GM23338 (cell line): ENCODE measurements around the gene SETDB1. TPM values are rescaled to one million over a fixed set of nuclear protein-coding genes. Genes with fewer than 3 reads are reported as not detected.

Experiments
- ATAC-seq: fragments of 200-7000 bp; cut with Tn5 transposase; 3 replicates; pipeline ENCODE4 v1.9.1; 2020
- DNase-seq: peaks from one replicate; pipeline ENCODE4 v3.0.0-alpha.2; 2015; ENCODE audit warnings: low spot score
- H2AFZ ChIP-seq: fragments of 200-600 bp; sonication (generic); 2 replicates; pipeline ENCODE4 v1.8.0; 2016; ENCODE audit warnings: antibody characterized with exemption, mild to moderate bottlenecking, moderate library complexity
- H3F3A ChIP-seq: fragments of 200-600 bp; sonication (generic); replicated peaks from 2 replicates; pipeline ENCODE4 v1.8.0; 2017; ENCODE audit warnings: antibody characterized with exemption, mixed run types, low read depth
- H3K27ac ChIP-seq: fragments of 200-600 bp; sonication (generic); 2 replicates; pipeline ENCODE4 v1.6.1; 2016; ENCODE audit warnings: low read depth
- H3K27me3 ChIP-seq: fragments of 200-600 bp; sonication (generic); 2 replicates; pipeline ENCODE4 v1.8.0; 2016; ENCODE audit warnings: mild to moderate bottlenecking, mixed run types, moderate library complexity; ENCODE audit not compliant: insufficient read depth
- H3K36me3 ChIP-seq: fragments of 200-600 bp; sonication (generic); 2 replicates; pipeline ENCODE4 v1.8.0; 2016; ENCODE audit warnings: mild to moderate bottlenecking; ENCODE audit not compliant: insufficient read depth
- H3K4me1 ChIP-seq: fragments of 200-600 bp; sonication (generic); 2 replicates; pipeline ENCODE4 v1.8.0; 2016; ENCODE audit warnings: mild to moderate bottlenecking, moderate library complexity; ENCODE audit not compliant: insufficient read depth
- H3K4me2 ChIP-seq: fragments of 200-600 bp; sonication (generic); 2 replicates; pipeline ENCODE4 v1.7.1; 2017; ENCODE audit warnings: mixed run types
- H3K4me3 ChIP-seq: fragments of 200-600 bp; sonication (generic); 2 replicates; pipeline ENCODE4 v1.6.1; 2016; ENCODE audit warnings: mixed run types
- H3K79me2 ChIP-seq: fragments of 200-600 bp; sonication (generic); replicated peaks from 2 replicates; pipeline ENCODE4 v1.8.0; 2017; ENCODE audit warnings: mild to moderate bottlenecking; ENCODE audit not compliant: insufficient read depth
- H3K9me2 ChIP-seq: fragments of 200-600 bp; sonication (generic); 2 replicates; pipeline ENCODE4 v1.8.0; 2017; ENCODE audit not compliant: insufficient read depth
- H4K20me1 ChIP-seq: fragments of 200-600 bp; sonication (generic); replicated peaks from 2 replicates; pipeline ENCODE4 v1.8.0; 2017; ENCODE audit warnings: mild to moderate bottlenecking; ENCODE audit not compliant: insufficient read depth
- H3K27ac Mint-ChIP-seq: 2 replicates; pipeline ENCODE4 v1.8.0; 2020; ENCODE audit warnings: inconsistent platforms, mild to moderate bottlenecking, moderate library complexity, mixed read lengths
- H3K27me3 Mint-ChIP-seq: 3 replicates; pipeline ENCODE4 v1.8.0; 2022; ENCODE audit warnings: low read depth, mild to moderate bottlenecking, moderate library complexity, mixed read lengths, inconsistent platforms; ENCODE audit not compliant: insufficient read depth, poor library complexity
- H3K36me3 Mint-ChIP-seq: 3 replicates; pipeline ENCODE4 v1.8.0; 2021; ENCODE audit warnings: low read depth, mild to moderate bottlenecking, inconsistent platforms, moderate library complexity, mixed read lengths
- H3K4me1 Mint-ChIP-seq: 3 replicates; pipeline ENCODE4 v1.8.0; 2020; ENCODE audit warnings: mild to moderate bottlenecking, inconsistent platforms, mixed read lengths
- H3K4me3 Mint-ChIP-seq: 3 replicates; pipeline ENCODE4 v1.8.0; 2021; ENCODE audit warnings: moderate library complexity, mild to moderate bottlenecking, inconsistent platforms, mixed read lengths
- H3K9me3 Mint-ChIP-seq: 3 replicates; pipeline ENCODE4 v1.8.0; 2020; ENCODE audit warnings: moderate library complexity, mild to moderate bottlenecking, inconsistent platforms, mixed read lengths
- CTCF ChIP-seq, 2 experiments: fragments of 200-600 bp in 1 of 2; sonication (generic) in 1 of 2; conservative IDR thresholded peaks; 2 replicates each; pipeline versions ENCODE4 v1.5.1 to v1.6.1; 2016 to 2017; ENCODE audit warnings: antibody characterized with exemption in 2 of 2, low read depth in 2 of 2, mild to moderate bottlenecking in 2 of 2, moderate library complexity in 1 of 2
- ETS1 ChIP-seq: IDR thresholded peaks from 2 replicates; pipeline ENCODE4 v1.6.1; 2016; ENCODE audit warnings: antibody characterized with exemption
- EZH2 ChIP-seq: fragments of 200-600 bp; sonication (generic); IDR thresholded peaks from one replicate; pipeline ENCODE4 v1.8.0; 2017; ENCODE audit warnings: antibody characterized with exemption, mild to moderate bottlenecking, low read depth; ENCODE audit not compliant: unreplicated experiment
- EZH2phosphoT487 ChIP-seq: fragments of 200-600 bp; sonication (generic); IDR thresholded peaks from one replicate; pipeline ENCODE4 v1.8.1; 2018; ENCODE audit warnings: antibody characterized with exemption; ENCODE audit not compliant: unreplicated experiment
- NANOG ChIP-seq: IDR thresholded peaks from 2 replicates; pipeline ENCODE4 v1.6.1; 2016; ENCODE audit warnings: antibody characterized with exemption, borderline replicate concordance
- STAT1 ChIP-seq: IDR thresholded peaks from one replicate; pipeline ENCODE4 v1.6.1; 2016; ENCODE audit warnings: antibody characterized with exemption; ENCODE audit not compliant: unreplicated experiment
- ZNF331 ChIP-seq: fragments of 250-450 bp; sonication (Bioruptor Pico); IDR thresholded peaks from 2 replicates; pipeline ENCODE4 v1.5.0; 2020; ENCODE audit warnings: low read depth, mild to moderate bottlenecking, moderate library complexity
- ZNF462 ChIP-seq: fragments of 250-450 bp; sonication (Bioruptor Pico); IDR thresholded peaks from 2 replicates; pipeline ENCODE4 v1.5.0; 2020; ENCODE audit warnings: mild to moderate bottlenecking, moderate library complexity
- polyA plus RNA-seq: library from polyadenylated mRNA; unstranded; fragments of >200 nt; fragmentation: Nextera tagmentation; extraction: Ambion mirVana; gene quantifications from 2 replicates; pipeline ENCODE4 v1.2.1, GENCODE V29; 2016
- total RNA-seq: library from RNA; depleted of rRNA; stranded (reverse); fragments of >200 nt; shearing (Covaris generic); gene quantifications from 2 replicates; pipeline ENCODE4 v1.2.3, GENCODE V29; 2014

SETDB1 gene
- total and polyA plus RNA-seq, 2 experiments from 2014 or later: 16.9 to 47.4 TPM

- TF ChIP-seq CTCF (conservative IDR thresholded peaks at IDR 0.05; ENCODE audit: low read depth in 2 of 2): no peak
- TF ChIP-seq EZH2phosphoT487: no peak
- TF ChIP-seq ZNF331 (CRISPR knock-in tag): no peak
- no peak for TF ChIP-seq NANOG
- TF ChIP-seq ZNF462 (CRISPR knock-in tag): no peak
Measured at GRCh38 chr1:150955280-150955679, 29.1 kb downstream of the SETDB1 start (continued).

GRCh38 chr1:150957666-150958065 is 31.5 kb downstream of the SETDB1 start:
- no peaks in the 10 kb centered on the region for H3K4me1 Mint-ChIP-seq
- DNase-seq (no peak), ATAC-seq (no peak)
- H3K9me3 Mint-ChIP-seq: no peaks in the 10 kb centered on the region
- H3K4me2 ChIP-seq: no peak overlapping the region
- peaks cover 44% of the 10 kb centered on the region for H3K36me3 ChIP-seq
- peaks cover 4% of the 10 kb centered on the region; the same call in 1 of the 2 replicates for H4K20me1 ChIP-seq
- H3K27me3 ChIP-seq: no peaks in the 10 kb centered on the region
- H2AFZ ChIP-seq: no peak overlapping the region
- H3K4me3 Mint-ChIP-seq: no peak overlapping the region
- H3K9me2 ChIP-seq: no peaks in the 10 kb centered on the region
- H3K79me2 ChIP-seq: no peaks in the 10 kb centered on the region
- H3K27me3 Mint-ChIP-seq: peaks cover 4% of the 10 kb centered on the region
- no peak overlapping the region for H3K27ac ChIP-seq
- 0 out of 2 replicates have a peak, but pooled peaks cover 3% of the 10 kb centered on the region for H3F3A ChIP-seq
- H3K36me3 Mint-ChIP-seq: peaks cover 83% of the 10 kb centered on the region
- no peak overlapping the region for H3K4me3 ChIP-seq
- no peaks in the 10 kb centered on the region for H3K4me1 ChIP-seq
- TF ChIP-seq EZH2phosphoT487: no peak
- TF ChIP-seq NANOG: no peak
- TF ChIP-seq ZNF331 (CRISPR knock-in tag): no peak
- no peak for TF ChIP-seq ETS1
- TF ChIP-seq STAT1: no peak
- TF ChIP-seq EZH2: no peak
- H3K27ac Mint-ChIP-seq: no peak overlapping the region
